ENCODE measurements around the gene ILDR1. TPM values are rescaled to one million over a fixed set of nuclear protein-coding genes. Genes with fewer than 3 reads are reported as not detected.

The ILDR1 gene
- total RNA-seq, 1 experiment from 2014 or later = 2.3 TPM

DNA sequence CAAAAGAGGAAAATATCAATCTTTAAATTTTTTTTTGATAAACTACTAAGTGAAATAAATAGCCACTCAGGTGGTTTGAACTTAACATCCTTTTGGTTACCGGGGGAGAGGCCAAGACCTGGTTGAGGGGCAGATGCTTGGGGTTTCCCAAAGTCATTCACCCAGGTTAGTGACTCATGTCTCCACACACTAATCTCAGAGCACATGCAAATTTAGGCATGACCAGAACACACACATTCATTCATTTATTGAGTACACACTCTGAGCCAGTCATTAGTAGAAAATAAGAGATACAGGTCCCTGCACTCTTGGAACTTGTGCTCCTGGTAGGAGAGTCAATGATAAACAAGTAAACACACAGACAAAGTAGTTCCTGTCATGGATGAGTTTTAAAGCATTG lies 7.3 kb downstream of the ILDR1 start (continued):
- TF ChIP-seq NFE2L1 (CRISPR knock-in tag; IDR thresholded peaks at IDR 0.05) (no peak), SMAD4 (CRISPR knock-in tag; IDR thresholded peaks at IDR 0.05) (no peak), ETV6 (CRISPR knock-in tag; IDR thresholded peaks at IDR 0.05) (no peak), MYBL2 (CRISPR knock-in tag; IDR thresholded peaks at IDR 0.05) (no peak)
- TF ChIP-seq, protein P1, sequence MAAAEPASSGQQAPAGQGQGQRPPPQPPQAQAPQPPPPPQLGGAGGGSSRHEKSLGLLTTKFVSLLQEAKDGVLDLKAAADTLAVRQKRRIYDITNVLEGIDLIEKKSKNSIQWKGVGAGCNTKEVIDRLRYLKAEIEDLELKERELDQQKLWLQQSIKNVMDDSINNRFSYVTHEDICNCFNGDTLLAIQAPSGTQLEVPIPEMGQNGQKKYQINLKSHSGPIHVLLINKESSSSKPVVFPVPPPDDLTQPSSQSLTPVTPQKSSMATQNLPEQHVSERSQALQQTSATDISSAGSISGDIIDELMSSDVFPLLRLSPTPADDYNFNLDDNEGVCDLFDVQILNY (CRISPR knock-in tag; IDR thresholded peaks at IDR 0.05) = no peak

DNA sequence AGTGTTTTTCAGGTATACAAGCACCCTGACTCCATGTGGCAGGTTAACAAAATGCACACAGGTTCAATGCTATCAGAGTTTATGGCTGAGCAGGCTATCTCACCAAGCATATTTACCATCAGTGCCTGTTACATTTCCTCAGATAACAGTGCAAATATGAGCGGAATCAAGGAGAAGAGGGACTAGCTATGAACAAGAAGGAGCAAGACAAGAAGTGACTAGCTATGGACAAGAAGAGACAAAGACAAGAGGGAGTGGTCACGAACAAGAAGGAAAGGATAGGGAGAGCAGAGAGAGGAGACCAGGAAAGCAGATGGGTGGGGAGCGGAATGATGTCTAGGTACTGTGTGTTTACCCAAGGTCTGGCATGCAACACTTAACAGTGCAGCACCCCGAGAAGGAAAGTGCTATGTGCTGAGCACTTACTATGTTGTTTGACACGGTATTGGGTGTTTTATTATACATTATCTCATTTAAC lies 8.6 kb downstream of the ILDR1 start:
- no peaks in the 10 kb centered on the region for H3K9me3 Mint-ChIP-seq
- no peaks in the 10 kb centered on the region for H3K27me3 Mint-ChIP-seq (ENCODE audit: low read depth)
- H3K27ac Mint-ChIP-seq = 0 out of 2 replicates have a peak overlapping the region, but pooled peaks have one; percentile 5
- TF ChIP-seq, protein P2, sequence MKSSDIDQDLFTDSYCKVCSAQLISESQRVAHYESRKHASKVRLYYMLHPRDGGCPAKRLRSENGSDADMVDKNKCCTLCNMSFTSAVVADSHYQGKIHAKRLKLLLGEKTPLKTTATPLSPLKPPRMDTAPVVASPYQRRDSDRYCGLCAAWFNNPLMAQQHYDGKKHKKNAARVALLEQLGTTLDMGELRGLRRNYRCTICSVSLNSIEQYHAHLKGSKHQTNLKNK (CRISPR knock-in tag; IDR thresholded peaks at IDR 0.05) = no peak
- TF ChIP-seq ZNF671 (CRISPR knock-in tag; IDR thresholded peaks at IDR 0.05) (no peak), TEAD4 (CRISPR knock-in tag; IDR thresholded peaks at IDR 0.05) (no peak), ZNF416 (CRISPR knock-in tag; IDR thresholded peaks at IDR 0.05) (no peak), GTF2I (CRISPR knock-in tag; conservative IDR thresholded peaks at IDR 0.05) (no peak), CREM (CRISPR knock-in tag; IDR thresholded peaks at IDR 0.05) (no peak), EMX1 (CRISPR knock-in tag; IDR thresholded peaks at IDR 0.05) (no peak), SMAD3 (CRISPR knock-in tag; IDR thresholded peaks at IDR 0.05; ENCODE audit: borderline replicate concordance) (no peak), TEAD1 (CRISPR knock-in tag; IDR thresholded peaks at IDR 0.05) (no peak), MYBL2 (CRISPR knock-in tag; IDR thresholded peaks at IDR 0.05) (no peak), NR3C1 (CRISPR knock-in tag; conservative IDR thresholded peaks at IDR 0.05; ENCODE audit: low read depth) (no peak), ZNF396 (CRISPR knock-in tag; IDR thresholded peaks at IDR 0.05; ENCODE audit: borderline replicate concordance) (no peak), CREB1 (CRISPR knock-in tag; IDR thresholded peaks at IDR 0.05) (no peak), GRHL2 (CRISPR knock-in tag; IDR thresholded peaks at IDR 0.05; ENCODE audit: insufficient replicate concordance, severe bottlenecking) (no peak)
- TF ChIP-seq, protein P3, sequence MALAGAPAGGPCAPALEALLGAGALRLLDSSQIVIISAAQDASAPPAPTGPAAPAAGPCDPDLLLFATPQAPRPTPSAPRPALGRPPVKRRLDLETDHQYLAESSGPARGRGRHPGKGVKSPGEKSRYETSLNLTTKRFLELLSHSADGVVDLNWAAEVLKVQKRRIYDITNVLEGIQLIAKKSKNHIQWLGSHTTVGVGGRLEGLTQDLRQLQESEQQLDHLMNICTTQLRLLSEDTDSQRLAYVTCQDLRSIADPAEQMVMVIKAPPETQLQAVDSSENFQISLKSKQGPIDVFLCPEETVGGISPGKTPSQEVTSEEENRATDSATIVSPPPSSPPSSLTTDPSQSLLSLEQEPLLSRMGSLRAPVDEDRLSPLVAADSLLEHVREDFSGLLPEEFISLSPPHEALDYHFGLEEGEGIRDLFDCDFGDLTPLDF (CRISPR knock-in tag; IDR thresholded peaks at IDR 0.05) = no peak
- TF ChIP-seq, protein P4, sequence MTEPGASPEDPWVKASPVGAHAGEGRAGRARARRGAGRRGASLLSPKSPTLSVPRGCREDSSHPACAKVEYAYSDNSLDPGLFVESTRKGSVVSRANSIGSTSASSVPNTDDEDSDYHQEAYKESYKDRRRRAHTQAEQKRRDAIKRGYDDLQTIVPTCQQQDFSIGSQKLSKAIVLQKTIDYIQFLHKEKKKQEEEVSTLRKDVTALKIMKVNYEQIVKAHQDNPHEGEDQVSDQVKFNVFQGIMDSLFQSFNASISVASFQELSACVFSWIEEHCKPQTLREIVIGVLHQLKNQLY (CRISPR knock-in tag; IDR thresholded peaks at IDR 0.05) = no peak
- TF ChIP-seq, protein P5, sequence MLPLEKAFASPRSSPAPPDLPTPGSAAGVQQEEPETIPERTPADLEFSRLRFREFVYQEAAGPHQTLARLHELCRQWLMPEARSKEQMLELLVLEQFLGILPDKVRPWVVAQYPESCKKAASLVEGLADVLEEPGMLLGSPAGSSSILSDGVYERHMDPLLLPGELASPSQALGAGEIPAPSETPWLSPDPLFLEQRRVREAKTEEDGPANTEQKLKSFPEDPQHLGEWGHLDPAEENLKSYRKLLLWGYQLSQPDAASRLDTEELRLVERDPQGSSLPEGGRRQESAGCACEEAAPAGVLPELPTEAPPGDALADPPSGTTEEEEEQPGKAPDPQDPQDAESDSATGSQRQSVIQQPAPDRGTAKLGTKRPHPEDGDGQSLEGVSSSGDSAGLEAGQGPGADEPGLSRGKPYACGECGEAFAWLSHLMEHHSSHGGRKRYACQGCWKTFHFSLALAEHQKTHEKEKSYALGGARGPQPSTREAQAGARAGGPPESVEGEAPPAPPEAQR (CRISPR knock-in tag; IDR thresholded peaks at IDR 0.05) = no peak
- TF ChIP-seq, protein P6, sequence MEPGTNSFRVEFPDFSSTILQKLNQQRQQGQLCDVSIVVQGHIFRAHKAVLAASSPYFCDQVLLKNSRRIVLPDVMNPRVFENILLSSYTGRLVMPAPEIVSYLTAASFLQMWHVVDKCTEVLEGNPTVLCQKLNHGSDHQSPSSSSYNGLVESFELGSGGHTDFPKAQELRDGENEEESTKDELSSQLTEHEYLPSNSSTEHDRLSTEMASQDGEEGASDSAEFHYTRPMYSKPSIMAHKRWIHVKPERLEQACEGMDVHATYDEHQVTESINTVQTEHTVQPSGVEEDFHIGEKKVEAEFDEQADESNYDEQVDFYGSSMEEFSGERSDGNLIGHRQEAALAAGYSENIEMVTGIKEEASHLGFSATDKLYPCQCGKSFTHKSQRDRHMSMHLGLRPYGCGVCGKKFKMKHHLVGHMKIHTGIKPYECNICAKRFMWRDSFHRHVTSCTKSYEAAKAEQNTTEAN (CRISPR knock-in tag; IDR thresholded peaks at IDR 0.05) = no peak
- TF ChIP-seq, protein P7, sequence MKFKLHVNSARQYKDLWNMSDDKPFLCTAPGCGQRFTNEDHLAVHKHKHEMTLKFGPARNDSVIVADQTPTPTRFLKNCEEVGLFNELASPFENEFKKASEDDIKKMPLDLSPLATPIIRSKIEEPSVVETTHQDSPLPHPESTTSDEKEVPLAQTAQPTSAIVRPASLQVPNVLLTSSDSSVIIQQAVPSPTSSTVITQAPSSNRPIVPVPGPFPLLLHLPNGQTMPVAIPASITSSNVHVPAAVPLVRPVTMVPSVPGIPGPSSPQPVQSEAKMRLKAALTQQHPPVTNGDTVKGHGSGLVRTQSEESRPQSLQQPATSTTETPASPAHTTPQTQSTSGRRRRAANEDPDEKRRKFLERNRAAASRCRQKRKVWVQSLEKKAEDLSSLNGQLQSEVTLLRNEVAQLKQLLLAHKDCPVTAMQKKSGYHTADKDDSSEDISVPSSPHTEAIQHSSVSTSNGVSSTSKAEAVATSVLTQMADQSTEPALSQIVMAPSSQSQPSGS (CRISPR knock-in tag; IDR thresholded peaks at IDR 0.05; ENCODE audit: borderline replicate concordance, low read depth) = no peak
- peaks cover 20% of the 10 kb centered on the region for H3K4me1 Mint-ChIP-seq
- no peak overlapping the region for H3K4me3 Mint-ChIP-seq
- DNase-seq (ENCODE audit: low spot score) (no peak), ATAC-seq (peak; percentile 47)
- POLR2A ChIA-PET = interaction anchor here (0.5 kb wide), 1 partner anchor 12 kb away, joined by 3 read pairs; no protein-coding TSS in a partner anchor
- H3K36me3 Mint-ChIP-seq = no peaks in the 10 kb centered on the region
- CTCF ChIA-PET = interaction anchor here (2.3 kb wide), 1 partner anchor 18 kb away, joined by 9 read pairs; no protein-coding TSS in a partner anchor

Data from WTC11 (cell line).